ENCODE measurements around the gene HDAC4.
A peak's percentile ranks its signal among the peaks of the same experiment; 100 is the strongest.

Gene HDAC4

DNA sequence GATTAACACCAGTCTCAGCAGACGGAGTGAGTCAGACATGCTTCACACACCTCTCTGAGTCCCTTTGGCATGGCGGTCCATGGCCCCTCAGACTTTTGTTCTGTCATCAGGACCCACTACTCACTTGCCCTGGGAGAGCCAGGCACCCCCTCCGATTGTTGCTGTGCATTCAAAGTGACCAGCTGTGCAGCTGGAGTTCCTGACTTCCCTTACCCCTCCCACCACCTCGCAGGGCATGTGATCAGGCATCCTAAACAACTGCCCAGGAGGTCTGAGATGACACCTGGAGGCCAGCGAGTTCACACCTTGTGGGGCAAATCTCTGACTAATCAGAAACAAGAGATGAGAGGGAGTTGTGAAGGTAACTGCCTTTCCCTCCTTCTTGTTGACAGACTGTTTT is 35.3 kb upstream of the HDAC4 start (continued):
- TF ChIP-seq, protein P1, sequence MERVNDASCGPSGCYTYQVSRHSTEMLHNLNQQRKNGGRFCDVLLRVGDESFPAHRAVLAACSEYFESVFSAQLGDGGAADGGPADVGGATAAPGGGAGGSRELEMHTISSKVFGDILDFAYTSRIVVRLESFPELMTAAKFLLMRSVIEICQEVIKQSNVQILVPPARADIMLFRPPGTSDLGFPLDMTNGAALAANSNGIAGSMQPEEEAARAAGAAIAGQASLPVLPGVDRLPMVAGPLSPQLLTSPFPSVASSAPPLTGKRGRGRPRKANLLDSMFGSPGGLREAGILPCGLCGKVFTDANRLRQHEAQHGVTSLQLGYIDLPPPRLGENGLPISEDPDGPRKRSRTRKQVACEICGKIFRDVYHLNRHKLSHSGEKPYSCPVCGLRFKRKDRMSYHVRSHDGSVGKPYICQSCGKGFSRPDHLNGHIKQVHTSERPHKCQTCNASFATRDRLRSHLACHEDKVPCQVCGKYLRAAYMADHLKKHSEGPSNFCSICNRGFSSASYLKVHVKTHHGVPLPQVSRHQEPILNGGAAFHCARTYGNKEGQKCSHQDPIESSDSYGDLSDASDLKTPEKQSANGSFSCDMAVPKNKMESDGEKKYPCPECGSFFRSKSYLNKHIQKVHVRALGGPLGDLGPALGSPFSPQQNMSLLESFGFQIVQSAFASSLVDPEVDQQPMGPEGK (tag by site-specific recombination; IDR thresholded peaks at IDR 0.05), result no peak
- TF ChIP-seq ZNF211 (tag by site-specific recombination; IDR thresholded peaks at IDR 0.05; ENCODE audit: low read depth) (no peak), WT1 (tag by site-specific recombination; IDR thresholded peaks at IDR 0.05) (no peak), ZNF155 (tag by site-specific recombination; IDR thresholded peaks at IDR 0.05) (no peak)
- TF ChIP-seq, protein P2, sequence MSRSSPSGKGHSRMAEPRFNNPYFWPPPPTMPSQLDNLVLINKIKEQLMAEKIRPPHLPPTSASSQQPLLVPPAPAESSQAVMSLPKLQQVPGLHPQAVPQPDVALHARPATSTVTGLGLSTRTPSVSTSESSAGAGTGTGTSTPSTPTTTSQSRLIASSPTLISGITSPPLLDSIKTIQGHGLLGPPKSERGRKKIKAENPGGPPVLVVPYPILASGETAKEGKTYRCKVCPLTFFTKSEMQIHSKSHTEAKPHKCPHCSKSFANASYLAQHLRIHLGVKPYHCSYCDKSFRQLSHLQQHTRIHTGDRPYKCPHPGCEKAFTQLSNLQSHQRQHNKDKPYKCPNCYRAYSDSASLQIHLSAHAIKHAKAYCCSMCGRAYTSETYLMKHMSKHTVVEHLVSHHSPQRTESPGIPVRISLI (tag by site-specific recombination; IDR thresholded peaks at IDR 0.05), result no peak
- TF ChIP-seq, protein P3, sequence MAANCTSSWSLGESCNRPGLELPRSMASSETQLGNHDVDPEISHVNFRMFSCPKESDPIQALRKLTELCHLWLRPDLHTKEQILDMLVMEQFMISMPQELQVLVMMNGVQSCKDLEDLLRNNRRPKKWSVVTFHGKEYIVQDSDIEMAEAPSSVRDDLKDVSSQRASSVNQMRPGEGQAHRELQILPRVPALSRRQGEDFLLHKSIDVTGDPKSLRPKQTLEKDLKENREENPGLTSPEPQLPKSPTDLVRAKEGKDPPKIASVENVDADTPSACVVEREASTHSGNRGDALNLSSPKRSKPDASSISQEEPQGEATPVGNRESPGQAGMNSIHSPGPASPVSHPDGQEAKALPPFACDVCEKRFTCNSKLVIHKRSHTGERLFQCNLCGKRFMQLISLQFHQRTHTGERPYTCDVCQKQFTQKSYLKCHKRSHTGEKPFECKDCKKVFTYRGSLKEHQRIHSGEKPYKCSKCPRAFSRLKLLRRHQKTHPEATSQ (tag by site-specific recombination; IDR thresholded peaks at IDR 0.05), result no peak
- TF ChIP-seq, protein P4, sequence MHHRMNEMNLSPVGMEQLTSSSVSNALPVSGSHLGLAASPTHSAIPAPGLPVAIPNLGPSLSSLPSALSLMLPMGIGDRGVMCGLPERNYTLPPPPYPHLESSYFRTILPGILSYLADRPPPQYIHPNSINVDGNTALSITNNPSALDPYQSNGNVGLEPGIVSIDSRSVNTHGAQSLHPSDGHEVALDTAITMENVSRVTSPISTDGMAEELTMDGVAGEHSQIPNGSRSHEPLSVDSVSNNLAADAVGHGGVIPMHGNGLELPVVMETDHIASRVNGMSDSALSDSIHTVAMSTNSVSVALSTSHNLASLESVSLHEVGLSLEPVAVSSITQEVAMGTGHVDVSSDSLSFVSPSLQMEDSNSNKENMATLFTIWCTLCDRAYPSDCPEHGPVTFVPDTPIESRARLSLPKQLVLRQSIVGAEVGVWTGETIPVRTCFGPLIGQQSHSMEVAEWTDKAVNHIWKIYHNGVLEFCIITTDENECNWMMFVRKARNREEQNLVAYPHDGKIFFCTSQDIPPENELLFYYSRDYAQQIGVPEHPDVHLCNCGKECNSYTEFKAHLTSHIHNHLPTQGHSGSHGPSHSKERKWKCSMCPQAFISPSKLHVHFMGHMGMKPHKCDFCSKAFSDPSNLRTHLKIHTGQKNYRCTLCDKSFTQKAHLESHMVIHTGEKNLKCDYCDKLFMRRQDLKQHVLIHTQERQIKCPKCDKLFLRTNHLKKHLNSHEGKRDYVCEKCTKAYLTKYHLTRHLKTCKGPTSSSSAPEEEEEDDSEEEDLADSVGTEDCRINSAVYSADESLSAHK (tag by site-specific recombination; IDR thresholded peaks at IDR 0.05), result no peak
- TF ChIP-seq, protein P5, sequence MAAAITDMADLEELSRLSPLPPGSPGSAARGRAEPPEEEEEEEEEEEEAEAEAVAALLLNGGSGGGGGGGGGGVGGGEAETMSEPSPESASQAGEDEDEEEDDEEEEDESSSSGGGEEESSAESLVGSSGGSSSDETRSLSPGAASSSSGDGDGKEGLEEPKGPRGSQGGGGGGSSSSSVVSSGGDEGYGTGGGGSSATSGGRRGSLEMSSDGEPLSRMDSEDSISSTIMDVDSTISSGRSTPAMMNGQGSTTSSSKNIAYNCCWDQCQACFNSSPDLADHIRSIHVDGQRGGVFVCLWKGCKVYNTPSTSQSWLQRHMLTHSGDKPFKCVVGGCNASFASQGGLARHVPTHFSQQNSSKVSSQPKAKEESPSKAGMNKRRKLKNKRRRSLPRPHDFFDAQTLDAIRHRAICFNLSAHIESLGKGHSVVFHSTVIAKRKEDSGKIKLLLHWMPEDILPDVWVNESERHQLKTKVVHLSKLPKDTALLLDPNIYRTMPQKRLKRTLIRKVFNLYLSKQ (tag by site-specific recombination; IDR thresholded peaks at IDR 0.05; ENCODE audit: borderline replicate concordance), result no peak

DNA sequence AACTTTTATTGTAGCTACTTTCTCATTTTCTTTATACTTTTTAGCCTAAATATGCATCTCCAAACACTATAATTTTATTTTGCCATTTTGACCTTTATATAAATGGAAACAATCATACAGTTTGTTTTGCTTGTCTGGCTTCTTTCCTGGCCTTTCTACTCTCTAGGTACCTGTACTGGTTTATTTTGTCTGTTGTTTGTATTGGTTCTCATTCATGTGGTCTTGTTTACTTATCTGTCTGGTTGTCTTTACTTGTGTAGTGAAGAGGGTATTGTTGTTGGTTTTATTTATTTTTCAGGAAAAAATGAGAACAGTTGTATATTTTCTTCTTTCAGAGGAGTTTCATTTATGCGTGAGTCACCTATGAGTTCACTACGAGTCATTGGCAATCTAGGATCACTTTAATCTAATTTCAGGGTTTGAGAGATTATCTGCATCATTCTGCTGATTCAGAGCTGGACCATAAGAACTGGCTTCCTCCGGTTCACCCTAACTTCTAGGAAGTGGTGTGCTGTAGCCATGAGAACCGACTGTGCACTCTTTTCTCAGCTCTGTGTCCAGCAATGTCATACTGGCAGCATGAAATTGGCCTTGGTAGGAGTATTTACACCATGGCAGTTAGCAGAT is 33.1 kb upstream of the HDAC4 start:
- H3K9me3 ChIP-seq (ENCODE audit: control insufficient read depth, insufficient read depth, low read depth, low read length), result no peaks in the 10 kb centered on the region
- no peaks in the 10 kb centered on the region for H3K4me1 ChIP-seq (ENCODE audit: control insufficient read depth, insufficient read depth, low read length)
- CTCF ChIA-PET, result interaction anchor here (0.6 kb wide), 1 partner anchor 73 kb away, joined by 3 read pairs; no protein-coding TSS in a partner anchor
- TF ChIP-seq ZNF394 (tag by site-specific recombination; IDR thresholded peaks at IDR 0.05; ENCODE audit: borderline replicate concordance) (no peak), ZNF785 (tag by site-specific recombination; IDR thresholded peaks at IDR 0.05) (no peak), ZNF510 (tag by site-specific recombination; IDR thresholded peaks at IDR 0.05; ENCODE audit: insufficient replicate concordance) (no peak), SETDB1 (IDR thresholded peaks at IDR 0.05; ENCODE audit: insufficient read length, low read length) (peak; percentile 94), ZNF221 (tag by site-specific recombination; IDR thresholded peaks at IDR 0.05; ENCODE audit: borderline replicate concordance) (no peak), ZNF626 (tag by site-specific recombination; IDR thresholded peaks at IDR 0.05) (no peak)
- TF ChIP-seq, protein P6, sequence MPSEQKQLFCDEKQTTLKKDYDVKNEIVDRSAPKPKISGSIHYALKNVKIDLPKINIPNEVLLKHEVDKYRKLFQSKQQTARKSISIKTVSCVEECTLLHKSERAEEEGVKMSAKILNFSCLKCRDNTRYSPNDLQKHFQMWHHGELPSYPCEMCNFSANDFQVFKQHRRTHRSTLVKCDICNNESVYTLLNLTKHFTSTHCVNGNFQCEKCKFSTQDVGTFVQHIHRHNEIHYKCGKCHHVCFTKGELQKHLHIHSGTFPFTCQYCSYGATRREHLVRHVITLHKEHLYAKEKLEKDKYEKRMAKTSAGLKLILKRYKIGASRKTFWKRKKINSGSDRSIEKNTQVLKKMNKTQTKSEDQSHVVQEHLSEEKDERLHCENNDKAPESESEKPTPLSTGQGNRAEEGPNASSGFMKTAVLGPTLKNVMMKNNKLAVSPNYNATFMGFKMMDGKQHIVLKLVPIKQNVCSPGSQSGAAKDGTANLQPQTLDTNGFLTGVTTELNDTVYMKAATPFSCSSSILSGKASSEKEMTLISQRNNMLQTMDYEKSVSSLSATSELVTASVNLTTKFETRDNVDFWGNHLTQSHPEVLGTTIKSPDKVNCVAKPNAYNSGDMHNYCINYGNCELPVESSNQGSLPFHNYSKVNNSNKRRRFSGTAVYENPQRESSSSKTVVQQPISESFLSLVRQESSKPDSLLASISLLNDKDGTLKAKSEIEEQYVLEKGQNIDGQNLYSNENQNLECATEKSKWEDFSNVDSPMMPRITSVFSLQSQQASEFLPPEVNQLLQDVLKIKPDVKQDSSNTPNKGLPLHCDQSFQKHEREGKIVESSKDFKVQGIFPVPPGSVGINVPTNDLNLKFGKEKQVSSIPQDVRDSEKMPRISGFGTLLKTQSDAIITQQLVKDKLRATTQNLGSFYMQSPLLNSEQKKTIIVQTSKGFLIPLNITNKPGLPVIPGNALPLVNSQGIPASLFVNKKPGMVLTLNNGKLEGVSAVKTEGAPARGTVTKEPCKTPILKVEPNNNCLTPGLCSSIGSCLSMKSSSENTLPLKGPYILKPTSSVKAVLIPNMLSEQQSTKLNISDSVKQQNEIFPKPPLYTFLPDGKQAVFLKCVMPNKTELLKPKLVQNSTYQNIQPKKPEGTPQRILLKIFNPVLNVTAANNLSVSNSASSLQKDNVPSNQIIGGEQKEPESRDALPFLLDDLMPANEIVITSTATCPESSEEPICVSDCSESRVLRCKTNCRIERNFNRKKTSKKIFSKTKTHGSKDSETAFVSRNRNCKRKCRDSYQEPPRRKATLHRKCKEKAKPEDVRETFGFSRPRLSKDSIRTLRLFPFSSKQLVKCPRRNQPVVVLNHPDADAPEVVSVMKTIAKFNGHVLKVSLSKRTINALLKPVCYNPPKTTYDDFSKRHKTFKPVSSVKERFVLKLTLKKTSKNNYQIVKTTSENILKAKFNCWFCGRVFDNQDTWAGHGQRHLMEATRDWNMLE (tag by site-specific recombination; conservative IDR thresholded peaks at IDR 0.05; ENCODE audit: low read depth), result no peak
- H3K27ac ChIP-seq (ENCODE audit: extremely low read depth, low read depth, low read length), result no peak overlapping the region
- no peak overlapping the region for H3K4me3 ChIP-seq (ENCODE audit: low read depth, low read length)
- POLR2A ChIA-PET, result no interaction called here
- no peaks in the 10 kb centered on the region for H3K36me3 ChIP-seq (ENCODE audit: control insufficient read depth in 2 of 2, insufficient read depth in 1 of 2, low read length in 2 of 2)
